HG03196 (cell line): ENCODE data around the gene KRTAP3-1.

ENCODE experiments used
- ATAC-seq: cut with Tn5 transposase; IDR thresholded peaks from one replicate; pipeline ENCODE4 v1.9.1; 2021; ENCODE audit not compliant: unreplicated experiment

The KRTAP3-1 gene

DNA sequence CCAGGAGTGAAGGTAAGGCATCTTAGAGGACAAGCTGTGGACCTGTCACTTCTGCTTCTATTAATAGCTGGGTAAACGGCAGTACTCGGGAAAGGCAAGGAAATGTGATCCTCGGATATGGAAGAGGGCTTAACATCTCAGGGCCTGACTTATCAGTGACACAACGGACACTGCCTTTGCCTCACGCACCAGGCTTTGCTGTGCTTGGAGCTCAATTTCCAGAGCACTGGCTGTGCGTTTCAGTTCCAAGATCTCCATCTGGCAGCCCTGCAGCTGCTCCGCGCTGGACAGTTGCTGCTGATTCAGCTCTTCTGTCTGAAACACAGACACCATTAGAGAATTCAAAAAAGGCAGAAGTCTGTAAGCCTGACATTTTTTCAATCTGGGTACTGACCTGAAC lies 28.3 kb downstream of the KRTAP3-1 start:
- ATAC-seq: no peak

DNA sequence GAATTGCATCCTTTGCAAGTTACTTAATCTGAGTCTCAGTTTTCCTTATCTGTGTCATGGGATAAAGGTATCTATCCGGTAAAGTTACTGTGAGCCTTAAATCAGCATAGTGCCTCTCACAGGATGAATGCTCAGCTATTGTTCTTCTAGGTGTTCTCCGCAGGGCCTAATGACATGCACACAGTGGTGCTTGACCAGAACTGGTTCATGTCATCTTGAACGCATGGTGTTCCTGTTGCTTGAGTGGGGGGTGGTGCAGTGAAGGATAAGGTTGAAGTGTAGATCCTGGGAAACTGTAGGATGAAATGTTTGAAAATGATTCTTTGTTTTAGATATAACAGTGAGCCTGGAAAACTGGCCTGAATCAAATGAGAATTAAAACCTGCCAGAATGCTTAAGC lies 28.8 kb downstream of the KRTAP3-1 start:
- ATAC-seq: no peak

DNA sequence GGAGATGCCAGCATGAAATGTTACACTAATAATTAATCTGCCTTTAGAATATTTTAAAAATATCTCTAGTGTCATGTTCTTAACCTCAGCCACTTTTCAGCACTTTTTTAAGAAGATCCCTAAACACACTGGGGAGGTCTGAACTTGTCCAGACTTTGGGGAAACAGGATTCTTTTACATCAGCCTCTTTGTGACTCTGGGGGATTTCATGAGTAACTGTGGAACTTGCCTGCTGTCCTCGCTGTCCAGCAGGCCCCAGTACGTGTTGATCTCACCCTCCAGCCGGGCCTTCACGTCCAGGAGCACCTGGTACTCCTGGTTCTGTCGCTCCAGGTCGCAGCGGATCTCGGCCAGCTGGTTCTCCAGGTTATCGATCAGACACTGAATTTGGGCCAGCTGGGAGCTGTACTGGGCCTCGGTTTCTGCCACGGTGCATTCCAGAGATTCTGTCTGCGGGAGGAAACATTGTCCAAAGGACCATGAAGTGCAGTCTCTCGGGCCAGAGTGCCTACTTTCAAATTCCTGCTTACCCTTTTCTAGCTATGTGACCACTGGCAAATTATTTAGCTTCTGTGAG lies 30.3 kb downstream of the KRTAP3-1 start:
- ATAC-seq: no peak

DNA sequence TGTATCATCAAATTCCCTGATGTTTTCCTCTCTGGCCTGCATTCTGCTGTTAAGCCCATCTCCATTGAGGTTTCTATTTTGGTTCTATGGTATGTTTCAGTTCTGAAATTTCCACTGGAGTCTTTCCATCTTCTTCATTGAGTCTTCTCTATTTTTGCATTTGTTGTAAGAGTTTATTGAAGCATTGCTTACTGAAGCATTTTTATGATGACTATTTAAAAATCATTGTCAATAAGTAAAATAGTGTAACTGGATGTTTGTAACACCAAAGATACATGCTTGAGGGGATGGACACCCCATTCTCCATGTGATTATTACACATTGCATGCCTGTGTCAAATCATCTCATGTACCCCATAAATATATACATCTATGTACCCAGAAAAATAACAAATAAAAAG lies 33.4 kb downstream of the KRTAP3-1 start:
- no peak for ATAC-seq

DNA sequence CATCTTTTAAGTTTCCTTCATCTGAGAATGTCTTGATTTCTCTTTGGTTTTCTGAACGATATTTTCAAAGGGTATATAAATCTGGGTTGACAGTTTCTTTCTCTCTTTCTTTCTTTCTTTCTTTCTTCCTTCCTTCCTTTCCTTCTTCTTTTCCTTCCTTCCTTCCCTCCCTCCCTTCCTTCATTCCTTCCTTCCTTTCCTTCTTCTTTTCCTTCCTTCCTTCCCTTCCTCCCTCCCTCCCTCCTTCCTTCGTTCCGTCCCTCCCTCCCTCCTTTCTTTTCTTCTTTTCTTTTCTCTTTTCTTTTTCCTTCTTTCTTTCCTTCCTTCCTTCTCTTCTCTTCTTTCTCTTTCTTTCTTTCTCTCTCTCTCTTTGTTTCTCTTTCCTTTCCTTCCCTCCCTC lies 34.6 kb downstream of the KRTAP3-1 start:
- no peak for ATAC-seq

DNA sequence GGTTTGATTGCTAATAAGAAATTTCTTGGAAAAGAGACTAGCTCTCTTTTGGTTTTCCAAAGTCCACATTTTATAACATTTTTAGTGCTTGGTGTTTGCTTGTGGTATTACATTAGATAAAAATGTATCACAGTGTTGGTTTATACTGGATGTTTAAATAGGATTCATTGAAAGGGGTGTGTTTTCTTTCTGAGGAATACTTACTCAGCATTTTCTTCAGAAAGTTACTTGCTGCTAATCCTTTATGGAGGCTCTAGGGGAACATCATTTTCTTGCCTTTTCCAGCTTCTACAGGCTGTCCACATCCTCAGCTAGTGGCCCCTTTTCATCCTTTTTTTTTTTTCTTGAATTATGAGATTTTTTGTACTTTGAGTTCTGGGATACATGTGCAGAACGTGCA lies 41.3 kb downstream of the KRTAP3-1 start:
- no peak for ATAC-seq

DNA sequence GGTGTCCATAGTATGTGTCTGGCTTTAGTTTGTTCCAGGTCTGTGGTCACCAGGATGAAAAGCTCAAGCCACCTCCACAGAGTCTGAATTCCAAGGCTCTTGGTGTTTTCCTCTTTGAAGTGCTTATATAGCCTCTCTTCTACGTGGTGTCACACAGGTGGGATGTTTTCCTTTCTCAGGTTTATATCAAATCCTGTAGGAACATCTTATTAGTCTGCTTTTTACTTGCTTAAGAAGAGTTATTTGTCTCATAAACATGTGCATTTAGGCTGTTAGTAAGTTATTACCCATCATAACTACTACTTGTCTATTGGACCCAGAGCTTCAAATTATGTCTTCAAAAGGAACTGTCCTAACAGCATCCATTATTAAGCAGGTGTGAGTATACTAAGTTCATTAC lies 42.1 kb downstream of the KRTAP3-1 start, which contains the start of gene KRT39:
Gene KRT39 (minus strand): TSS at position 101 of the 400 bp plus-strand sequence. CDS start 92 bp downstream, at position 9.
- ATAC-seq: no peak

DNA sequence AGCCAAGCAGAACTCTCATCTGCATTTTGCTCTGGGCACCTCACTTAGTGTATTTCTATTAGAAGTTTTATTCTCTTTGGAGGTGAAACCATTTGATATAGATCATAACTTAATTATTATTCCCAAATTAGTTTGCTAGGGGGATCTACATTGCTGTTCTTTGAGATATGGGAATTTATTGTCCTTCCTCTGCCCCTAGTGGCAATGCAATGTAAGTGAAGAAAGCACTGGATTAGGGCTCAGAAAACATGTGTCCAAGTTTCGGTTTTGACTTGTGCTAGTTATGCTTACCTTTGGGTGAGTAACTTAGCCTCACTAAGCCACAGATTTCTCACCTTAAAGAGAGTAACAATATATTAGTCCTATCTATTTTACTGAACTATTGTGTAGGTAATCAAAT lies 45.1 kb downstream of the KRTAP3-1 start:
- no peak for ATAC-seq

DNA sequence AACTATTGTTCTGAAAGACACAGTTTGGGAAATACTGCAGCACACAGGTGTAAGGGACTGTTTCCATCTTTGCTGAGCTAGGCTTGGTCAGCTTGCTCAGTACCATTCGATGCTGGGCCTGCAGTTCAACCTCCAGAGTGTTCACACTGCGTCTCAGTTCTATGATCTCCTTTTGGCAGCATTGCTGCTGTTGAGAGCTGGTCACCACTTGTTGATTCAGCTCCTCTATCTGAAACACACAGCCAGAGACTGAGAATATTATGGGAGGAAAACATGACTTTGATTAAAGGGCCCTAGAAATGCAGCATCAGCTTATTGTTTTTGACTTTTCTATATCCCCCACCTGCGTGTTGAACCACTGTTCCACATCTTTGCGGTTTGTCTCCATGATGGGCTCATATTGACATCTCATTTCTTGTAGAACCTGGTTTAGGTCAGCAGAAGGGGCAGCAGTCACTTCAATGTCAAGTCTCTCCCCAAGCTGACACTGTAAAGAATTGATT lies 46.8 kb downstream of the KRTAP3-1 start:
- no peak for ATAC-seq

DNA sequence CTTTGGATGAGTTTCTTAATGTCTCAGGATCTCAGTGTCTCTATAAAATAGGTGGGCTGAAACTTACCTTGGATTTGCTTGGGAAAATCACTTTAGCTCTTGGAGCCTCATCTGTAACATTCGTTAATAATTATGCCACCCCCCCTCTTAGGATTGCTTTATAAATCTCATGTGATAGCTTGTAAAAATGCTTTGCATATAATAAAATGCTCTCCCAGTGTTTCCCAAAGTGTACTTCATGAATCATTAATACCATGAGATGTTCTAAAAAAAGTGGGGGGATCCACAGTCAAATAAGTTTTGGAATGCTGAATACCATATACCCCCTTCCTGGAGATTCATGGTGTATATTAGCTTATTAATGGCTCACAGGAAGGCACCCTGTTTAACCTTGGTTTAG lies 47.3 kb downstream of the KRTAP3-1 start:
- no peak for ATAC-seq

DNA sequence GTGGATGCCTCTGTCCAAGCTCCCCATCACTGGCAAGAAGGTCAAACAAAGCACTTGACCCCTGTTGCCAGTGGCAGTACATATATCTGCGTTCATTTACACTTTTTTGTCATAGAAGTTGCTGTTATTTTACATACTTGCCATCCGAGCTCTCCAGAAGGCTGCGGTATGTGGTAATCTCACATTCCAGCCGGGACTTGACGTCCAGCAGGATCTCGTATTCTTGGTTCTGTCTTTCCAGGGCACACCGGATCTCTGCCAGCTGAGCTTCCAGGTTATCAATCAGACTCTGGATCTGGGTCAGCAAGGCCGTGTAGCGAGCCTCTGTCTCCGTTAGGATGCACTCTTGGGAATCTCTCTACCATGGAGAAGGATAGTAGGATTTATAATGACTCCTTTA lies 48.8 kb downstream of the KRTAP3-1 start:
- ATAC-seq: no peak
